Natural killer cell (primary cell): ENCODE results near the gene NIP7. TPM values are rescaled to one million over a fixed set of nuclear protein-coding genes. Genes with fewer than 3 reads are reported as not detected.

Source experiments
- ATAC-seq, 3 donors: fragments of 150-1000 bp in 2 of 3; fragments of 200-7000 bp in 1 of 3; cut with Tn5 transposase; 1 replicate in 1 of 3; 2 replicates in 2 of 3; pipeline ENCODE4 v1.10.0; 2021; ENCODE audit warnings: mild to moderate bottlenecking in 2 of 3, moderate library complexity in 2 of 3
- DNase-seq, 2 donors: peaks; one replicate each; pipeline versions ENCODE4 v3.0.0 to v3.0.0-alpha.2; 2013 to 2021; ENCODE audit warnings: mixed read lengths in 1 of 2
- H3K27ac ChIP-seq: one replicate; pipeline ENCODE4 v1.5.1; 2013; ENCODE audit warnings: mild to moderate bottlenecking, low read length
- H3K27me3 ChIP-seq: one replicate; pipeline ENCODE4 v1.6.1; 2013; ENCODE audit warnings: low read length; ENCODE audit not compliant: control insufficient read depth, insufficient read depth
- H3K36me3 ChIP-seq: one replicate; pipeline ENCODE4 v1.6.1; 2013; ENCODE audit warnings: low read length; ENCODE audit not compliant: control insufficient read depth, insufficient read depth
- H3K4me1 ChIP-seq: one replicate; pipeline ENCODE4 v1.6.1; 2013; ENCODE audit warnings: low read length; ENCODE audit not compliant: control insufficient read depth, insufficient read depth
- H3K4me3 ChIP-seq: one replicate; pipeline ENCODE4 v1.5.1; 2013; ENCODE audit warnings: low read length
- H3K9me3 ChIP-seq: one replicate; pipeline ENCODE4 v1.6.1; 2013; ENCODE audit warnings: low read length; ENCODE audit not compliant: control insufficient read depth, insufficient read depth
- H3K27ac Mint-ChIP-seq, 2 donors: one replicate each; pipeline ENCODE4 v1.8.0; 2022; ENCODE audit warnings: mild to moderate bottlenecking in 2 of 2, mixed read lengths in 2 of 2, moderate library complexity in 1 of 2
- H3K27me3 Mint-ChIP-seq, 2 donors: one replicate each; pipeline ENCODE4 v1.8.0; 2022; ENCODE audit warnings: low read depth in 2 of 2, mixed read lengths in 2 of 2
- H3K36me3 Mint-ChIP-seq: one replicate; pipeline ENCODE4 v1.8.0; 2022; ENCODE audit warnings: mixed read lengths
- H3K4me1 Mint-ChIP-seq, 2 donors: one replicate each; pipeline ENCODE4 v1.8.0; 2022; ENCODE audit warnings: mixed read lengths in 2 of 2
- H3K4me3 Mint-ChIP-seq: one replicate; pipeline ENCODE4 v1.8.0; 2022; ENCODE audit warnings: mild to moderate bottlenecking, moderate library complexity, mixed read lengths
- H3K9me3 Mint-ChIP-seq, 2 donors: one replicate each; pipeline ENCODE4 v1.8.0; 2022; ENCODE audit warnings: mixed read lengths in 2 of 2
- WGBS: methylation state at CpG from one replicate; pipeline ENCODE4 v1.1.7; 2013; ENCODE audit warnings: missing lambda C conversion rate; ENCODE audit not compliant: insufficient coverage; 5-methylcytosine and 5-hydroxymethylcytosine counted together
- intact Hi-C: fragments of 100-400 bp; cut with micrococcal nuclease; formaldehyde crosslinking; loops from one replicate; pipeline ENCODE4 v1.14.2; 2022
- total RNA-seq, 4 donors: library from RNA; stranded (reverse); fragments of 120-200 nt in 1 of 4; gene quantifications; one replicate each; pipeline versions ENCODE4 v1.2.3 to v1.2.4, GENCODE V29; 2013 to 2022
- TF ChIP-seq, protein P1 (sequence below): fragments of 200-600 bp; IDR thresholded peaks from one replicate; pipeline ENCODE4 v1.8.0; 2022; ENCODE audit warnings: antibody characterized with exemption

The NIP7 gene
- total RNA-seq, 3 donors from 2014 or later (not counting 1 experiment from before 2014, with no cell fraction given): 33.7 to 41.8 (median 37.7) TPM

DNA sequence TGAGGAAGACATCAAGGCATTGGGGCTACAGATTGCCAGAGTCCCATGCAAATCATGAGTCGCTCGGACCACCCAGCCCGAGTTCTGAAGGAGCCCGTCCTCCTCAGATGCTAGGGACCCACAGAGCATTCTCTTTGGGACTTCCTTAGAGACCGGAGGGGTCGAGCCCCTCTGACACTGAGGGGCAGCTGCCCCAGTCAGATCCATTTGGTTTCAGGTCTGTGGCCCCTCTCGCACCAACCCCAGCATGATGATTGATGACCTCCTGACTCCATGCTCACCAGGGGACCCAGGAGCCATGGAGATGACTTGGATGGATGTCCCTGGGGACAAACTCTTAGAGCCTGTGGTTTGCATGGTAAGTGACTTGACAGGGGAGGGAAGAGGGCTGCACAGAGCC is 17.2 kb upstream of the NIP7 start:
- H3K27ac Mint-ChIP-seq: no peak overlapping the region
- peaks cover 6% of the 10 kb centered on the region for H3K36me3 Mint-ChIP-seq
- Histone ChIP-seq H3K9me3 (no peaks in the 10 kb centered on the region), H3K27ac (no peak overlapping the region), H3K4me3 (no peak overlapping the region), H3K27me3 (no peaks in the 10 kb centered on the region), H3K36me3 (peaks cover 67% of the 10 kb centered on the region), H3K4me1 (no peaks in the 10 kb centered on the region)
- 96% methylated on average over 7 of the region's 7 CpGs for WGBS
- TF ChIP-seq, protein P1, sequence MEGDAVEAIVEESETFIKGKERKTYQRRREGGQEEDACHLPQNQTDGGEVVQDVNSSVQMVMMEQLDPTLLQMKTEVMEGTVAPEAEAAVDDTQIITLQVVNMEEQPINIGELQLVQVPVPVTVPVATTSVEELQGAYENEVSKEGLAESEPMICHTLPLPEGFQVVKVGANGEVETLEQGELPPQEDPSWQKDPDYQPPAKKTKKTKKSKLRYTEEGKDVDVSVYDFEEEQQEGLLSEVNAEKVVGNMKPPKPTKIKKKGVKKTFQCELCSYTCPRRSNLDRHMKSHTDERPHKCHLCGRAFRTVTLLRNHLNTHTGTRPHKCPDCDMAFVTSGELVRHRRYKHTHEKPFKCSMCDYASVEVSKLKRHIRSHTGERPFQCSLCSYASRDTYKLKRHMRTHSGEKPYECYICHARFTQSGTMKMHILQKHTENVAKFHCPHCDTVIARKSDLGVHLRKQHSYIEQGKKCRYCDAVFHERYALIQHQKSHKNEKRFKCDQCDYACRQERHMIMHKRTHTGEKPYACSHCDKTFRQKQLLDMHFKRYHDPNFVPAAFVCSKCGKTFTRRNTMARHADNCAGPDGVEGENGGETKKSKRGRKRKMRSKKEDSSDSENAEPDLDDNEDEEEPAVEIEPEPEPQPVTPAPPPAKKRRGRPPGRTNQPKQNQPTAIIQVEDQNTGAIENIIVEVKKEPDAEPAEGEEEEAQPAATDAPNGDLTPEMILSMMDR: no peak
- no peak overlapping the region for H3K4me3 Mint-ChIP-seq
- H3K9me3 Mint-ChIP-seq: no peaks in the 10 kb centered on the region
- H3K4me1 Mint-ChIP-seq: peaks cover 7 to 21% of the 10 kb centered on the region in 2 donors
- ATAC-seq: no peak
- no peaks in the 10 kb centered on the region for H3K27me3 Mint-ChIP-seq
- no peak for DNase-seq
- intact Hi-C loops: loop anchor here (10.0 kb wide), 1 partner anchor 132 kb away; no protein-coding TSS in a partner anchor

DNA sequence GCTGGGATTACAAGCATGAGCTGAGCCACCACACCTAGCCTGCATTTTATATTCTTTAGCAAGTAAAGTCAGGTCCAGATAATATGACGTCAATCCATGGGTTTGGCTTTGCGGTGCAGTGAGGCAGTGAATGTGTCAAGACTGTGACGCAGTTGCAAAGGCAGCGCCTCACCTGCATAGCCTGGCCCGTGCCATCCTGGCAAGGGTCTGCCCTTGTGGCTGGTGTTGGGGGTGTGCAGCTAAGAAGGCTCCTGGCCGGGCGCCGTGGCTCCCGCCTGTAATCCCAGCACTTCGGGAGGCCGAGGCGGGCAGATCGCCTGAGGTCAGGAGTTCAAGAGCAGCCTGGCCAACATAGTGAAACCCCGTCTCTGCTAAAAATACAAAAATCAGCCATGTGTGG is 16.2 kb upstream of the NIP7 start:
- Histone ChIP-seq H3K9me3 (no peaks in the 10 kb centered on the region), H3K36me3 (peaks cover 62% of the 10 kb centered on the region), H3K27me3 (no peaks in the 10 kb centered on the region), H3K4me1 (peaks cover 6% of the 10 kb centered on the region), H3K4me3 (no peak overlapping the region), H3K27ac (no peak overlapping the region)
- DNase-seq (no peak), ATAC-seq (no peak)
- Mint-ChIP-seq H3K4me1 (peaks cover 7 to 21% of the 10 kb centered on the region in 2 donors), H3K36me3 (peaks cover 6% of the 10 kb centered on the region), H3K4me3 (no peak overlapping the region), H3K27ac (no peak overlapping the region), H3K27me3 (no peaks in the 10 kb centered on the region), H3K9me3 (no peaks in the 10 kb centered on the region)
- TF ChIP-seq, protein P1: no peak
- 95% methylated on average over 14 of the region's 14 CpGs for WGBS
- intact Hi-C loops: loop anchor here (10.0 kb wide), 1 partner anchor 131 kb away; no protein-coding TSS in a partner anchor

DNA sequence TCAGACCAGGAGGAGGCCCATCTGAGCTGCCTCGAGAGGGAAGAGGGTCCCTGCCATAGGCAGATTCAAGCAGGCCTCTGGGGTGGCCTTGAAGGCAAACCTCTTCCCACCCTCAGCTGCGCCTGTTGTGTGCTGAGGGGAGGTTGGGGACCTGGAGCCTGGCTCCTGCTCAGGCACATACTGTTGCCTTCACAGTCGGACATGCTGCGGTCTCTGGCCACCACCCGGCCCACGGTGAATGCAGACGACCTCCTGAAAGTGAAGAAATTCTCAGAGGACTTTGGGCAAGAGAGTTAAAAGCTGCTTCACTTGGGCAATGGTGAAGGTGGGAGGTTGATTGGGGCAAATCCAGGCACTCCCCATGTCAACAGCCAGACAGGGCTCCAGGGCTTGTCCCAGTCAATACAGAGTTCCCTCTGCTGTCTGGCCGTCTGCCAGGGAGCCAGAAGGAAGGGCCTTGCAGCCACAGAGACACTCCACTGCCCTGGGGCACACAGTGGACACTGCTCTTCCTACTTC is 15.5 kb upstream of the NIP7 start:
- no peaks in the 10 kb centered on the region for H3K27me3 Mint-ChIP-seq
- no peak overlapping the region for H3K4me3 Mint-ChIP-seq
- Histone ChIP-seq H3K4me3 (no peak overlapping the region), H3K36me3 (peaks cover 57% of the 10 kb centered on the region), H3K27ac (no peak overlapping the region), H3K4me1 (peaks cover 11% of the 10 kb centered on the region), H3K9me3 (no peaks in the 10 kb centered on the region), H3K27me3 (no peaks in the 10 kb centered on the region)
- intact Hi-C loops: loop anchor here (10.0 kb wide), 1 partner anchor 131 kb away; no protein-coding TSS in a partner anchor
- DNase-seq (no peak), ATAC-seq (no peak)
- H3K36me3 Mint-ChIP-seq: peaks cover 6% of the 10 kb centered on the region
- TF ChIP-seq, protein P1: no peak
- WGBS: 87% methylated on average over 8 of the region's 8 CpGs
- H3K9me3 Mint-ChIP-seq: no peaks in the 10 kb centered on the region
- peaks cover 14 to 22% of the 10 kb centered on the region in 2 donors for H3K4me1 Mint-ChIP-seq
- no peak overlapping the region for H3K27ac Mint-ChIP-seq
